Ramos (cell line): ENCODE measurements around the gene TBX19.

Source experiments
- in situ Hi-C: fragments of 300-500 bp; cut with MboI; formaldehyde crosslinking; loops from one replicate; pipeline ENCODE4 v1.14.3; 2022; ENCODE audit warnings: low sequenced_read_pairs; ENCODE audit not compliant: unreplicated experiment

The TBX19 gene

DNA sequence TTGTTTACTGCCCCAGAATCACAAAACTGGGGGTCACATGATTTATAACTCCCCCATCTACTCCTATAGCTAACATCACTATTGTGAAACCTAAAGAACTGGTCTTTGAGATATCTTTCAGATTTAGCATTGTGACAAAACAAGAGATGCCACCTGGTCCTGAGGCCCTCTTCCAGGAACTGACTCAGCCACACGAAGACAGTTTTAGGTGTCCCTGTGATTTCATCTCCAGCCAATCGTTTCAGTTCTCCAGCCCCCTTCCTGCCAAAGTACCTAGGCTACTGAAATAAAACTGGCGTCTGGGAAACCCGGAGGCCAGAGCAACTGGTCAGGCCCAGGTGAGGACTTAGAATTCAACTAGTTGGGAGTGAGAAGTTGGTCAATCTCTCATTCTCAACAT is 36.6 kb downstream of the TBX19 start:
- in situ Hi-C loops: no loop called here

DNA sequence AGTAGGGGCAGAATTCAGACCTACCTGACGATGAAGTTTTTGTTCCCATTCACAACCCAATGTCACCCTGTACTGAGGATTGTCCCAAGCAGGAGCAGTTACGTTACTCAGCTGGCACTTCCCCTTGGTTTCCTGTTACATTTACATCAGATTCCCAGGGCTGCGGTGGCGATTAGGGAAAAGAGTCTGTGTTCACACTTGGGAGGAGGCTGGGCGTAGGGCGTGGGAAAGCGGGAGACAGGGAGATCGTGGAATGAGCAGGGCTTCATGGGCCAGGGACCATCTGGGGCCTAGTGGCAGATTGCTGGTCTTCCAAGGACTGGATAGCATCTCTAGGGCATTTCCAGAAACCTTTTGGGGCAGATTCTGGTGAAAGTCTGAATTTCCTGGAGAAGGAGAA is 39.0 kb downstream of the TBX19 start:
- in situ Hi-C loops: no loop called here

GRCh38 chr1:168320149-168320548 is 39.5 kb downstream of the TBX19 start:
- in situ Hi-C loops: no loop called here

GRCh38 chr1:168320800-168321450 is 40.2 kb downstream of the TBX19 start:
- in situ Hi-C loops: no loop called here

DNA sequence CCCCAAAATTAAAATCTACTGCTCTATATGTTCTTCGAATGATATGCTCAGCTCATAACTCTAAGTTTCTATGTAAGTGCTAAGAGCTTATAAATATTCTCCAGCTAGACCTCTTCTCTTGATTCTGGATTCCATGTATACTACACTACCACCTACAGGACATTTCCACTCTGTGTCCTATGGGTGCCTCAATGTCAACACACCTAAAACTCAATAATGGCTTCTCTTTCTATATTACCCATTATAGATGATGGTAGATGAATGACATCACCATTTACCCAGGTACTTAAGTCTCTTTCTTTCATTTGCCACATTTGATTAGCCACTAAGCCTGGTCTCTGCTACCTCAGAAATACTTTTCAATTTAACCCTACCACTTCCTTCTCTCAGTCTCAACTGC is 41.3 kb downstream of the TBX19 start:
- in situ Hi-C loops: no loop called here

DNA sequence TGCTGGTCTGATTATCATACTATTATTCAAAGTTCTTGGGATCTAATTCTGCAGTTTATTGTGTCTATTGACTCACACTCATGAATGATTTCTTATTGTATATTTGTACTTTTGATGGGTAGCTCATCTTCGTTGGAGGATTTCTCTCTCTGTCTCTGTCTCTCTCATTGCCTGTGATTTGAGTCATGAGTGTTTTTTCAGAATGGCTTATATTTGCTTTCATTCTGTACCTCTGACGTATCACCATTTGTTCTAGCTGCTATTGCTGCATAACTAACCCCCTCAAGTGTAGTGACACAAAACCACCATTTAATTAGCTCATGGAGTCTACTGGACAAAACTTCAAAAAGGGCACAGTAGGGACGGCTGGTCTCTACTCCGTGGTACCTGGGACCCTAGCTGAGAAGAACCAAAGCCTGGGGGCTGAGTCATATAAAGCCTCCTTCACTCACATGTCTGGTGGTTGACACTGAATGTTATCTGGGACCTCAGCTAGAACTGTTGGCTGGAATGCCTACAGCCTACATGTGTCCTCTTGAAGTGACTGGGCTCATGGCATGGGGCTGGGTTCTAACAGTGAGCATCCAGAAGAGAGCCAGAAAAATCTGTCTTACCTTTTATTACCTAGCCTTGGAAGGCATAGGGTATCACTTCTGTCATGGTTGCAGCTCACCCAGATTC is 44.2 kb downstream of the TBX19 start:
- in situ Hi-C loops: no loop called here

- in situ Hi-C loops: no loop called here
Measured at GRCh38 chr1:168328731-168329364, 48.2 kb downstream of the TBX19 start.

GRCh38 chr1:168330285-168330684 is 49.6 kb downstream of the TBX19 start:
- in situ Hi-C loops: no loop called here

DNA sequence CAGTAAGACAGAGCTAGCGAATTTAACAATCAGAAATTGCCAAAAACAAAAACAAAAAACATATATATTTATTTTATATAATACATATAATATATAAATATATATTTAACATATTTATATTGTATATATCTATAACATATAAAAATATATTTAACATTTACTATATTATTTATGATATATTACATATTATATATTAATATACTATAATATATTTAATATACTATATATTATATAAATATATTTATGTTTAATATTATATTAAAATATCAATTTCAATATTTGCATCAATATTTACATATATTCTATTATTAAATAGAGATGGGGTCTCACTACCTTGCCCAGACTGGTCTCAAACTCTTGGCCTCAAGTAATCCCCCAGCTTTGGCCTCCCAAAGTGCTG is 50.9 kb downstream of the TBX19 start:
- in situ Hi-C loops: no loop called here

DNA sequence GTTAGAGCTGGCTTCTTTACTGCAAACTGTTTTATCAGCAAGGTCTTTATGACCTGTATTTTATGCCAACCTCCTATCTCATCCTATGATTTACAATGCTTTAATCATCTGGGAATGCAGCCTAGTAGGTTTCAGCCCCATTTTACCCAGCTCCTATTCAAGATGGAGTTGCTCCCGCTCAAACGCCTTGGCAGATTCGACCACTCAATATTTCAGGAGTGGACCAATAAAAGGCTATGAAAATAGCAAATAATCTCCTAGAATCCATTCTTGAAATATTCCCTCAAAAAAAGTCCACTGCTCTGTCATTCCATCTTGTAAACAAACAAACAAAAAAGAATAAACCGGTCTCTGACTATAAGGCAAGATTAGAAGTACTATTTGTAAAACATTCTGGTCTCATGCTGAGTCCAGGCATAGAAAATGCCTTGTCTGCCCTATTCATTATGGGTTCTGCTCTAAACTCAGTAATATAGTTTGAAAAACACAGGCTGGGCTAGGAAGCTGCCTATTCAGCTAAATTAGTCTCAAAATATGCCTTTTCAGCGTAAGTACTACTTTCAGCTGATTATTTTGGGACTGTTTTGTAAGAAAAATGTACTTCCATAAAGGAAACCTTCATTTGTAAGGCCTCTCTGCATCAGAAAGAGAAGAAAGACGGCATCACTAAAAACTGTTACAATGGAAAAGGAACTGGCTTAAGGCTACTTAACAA is 53.0 kb downstream of the TBX19 start:
- in situ Hi-C loops: no loop called here

DNA sequence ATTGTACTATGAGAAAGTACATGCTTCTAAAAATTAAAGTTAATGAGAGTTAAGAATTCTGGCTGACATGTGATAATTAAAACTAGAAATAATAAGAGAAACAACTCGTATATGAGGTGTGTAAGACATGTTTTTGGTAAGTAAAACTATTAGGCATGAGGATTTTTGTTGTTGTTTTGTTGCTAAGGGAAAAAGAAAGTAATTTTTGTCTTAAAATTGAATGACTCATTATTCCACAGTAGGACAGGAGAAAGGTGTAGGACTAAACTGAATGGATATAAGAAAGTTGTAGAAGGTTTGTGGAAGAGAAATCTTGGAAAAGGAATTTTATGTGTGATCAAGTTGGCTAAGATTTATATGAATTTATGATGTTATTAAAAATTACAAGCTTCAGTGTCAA is 54.8 kb downstream of the TBX19 start:
- in situ Hi-C loops: no loop called here

DNA sequence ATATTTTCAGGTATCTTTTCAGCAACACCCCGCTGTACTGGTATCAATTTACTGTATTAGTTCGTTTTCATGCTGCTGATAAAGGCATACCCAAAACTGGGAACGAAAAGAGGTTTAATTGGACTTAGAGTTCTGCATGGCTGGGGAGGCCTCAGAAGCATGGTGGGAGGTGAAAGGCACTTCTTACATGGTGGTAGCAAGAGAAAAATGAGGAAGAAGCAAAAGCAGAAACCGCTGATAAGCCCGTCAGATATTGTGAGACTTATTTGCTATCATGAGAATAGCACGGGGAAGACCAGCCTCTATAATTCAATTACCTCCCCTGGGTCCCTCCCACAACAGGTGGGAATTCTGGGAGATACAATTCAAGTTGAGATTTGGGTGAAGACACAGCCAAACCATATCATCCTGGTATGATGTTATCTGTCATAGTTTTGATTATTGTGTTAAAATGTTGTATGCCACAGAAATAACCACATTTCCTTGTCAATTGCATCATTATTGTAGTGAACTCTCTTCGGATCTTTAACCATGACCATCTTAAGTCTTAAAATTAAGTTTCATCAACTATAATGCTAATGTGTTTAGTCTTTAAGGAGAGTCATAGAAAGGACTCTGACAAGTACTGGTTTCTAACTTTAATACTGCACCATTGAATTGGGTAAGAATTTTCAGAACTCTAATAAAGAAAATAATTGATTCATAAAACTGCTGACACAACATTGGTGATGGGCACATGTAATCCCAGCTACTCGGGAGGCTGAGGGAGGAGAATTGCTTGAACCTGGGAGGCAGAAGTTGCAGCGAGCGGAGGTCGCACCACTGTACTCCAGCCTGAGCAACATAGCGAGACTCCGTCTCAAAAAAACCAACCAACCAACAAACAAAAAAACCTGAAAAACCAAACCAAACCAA is 58.2 kb downstream of the TBX19 start:
- in situ Hi-C loops: no loop called here

DNA sequence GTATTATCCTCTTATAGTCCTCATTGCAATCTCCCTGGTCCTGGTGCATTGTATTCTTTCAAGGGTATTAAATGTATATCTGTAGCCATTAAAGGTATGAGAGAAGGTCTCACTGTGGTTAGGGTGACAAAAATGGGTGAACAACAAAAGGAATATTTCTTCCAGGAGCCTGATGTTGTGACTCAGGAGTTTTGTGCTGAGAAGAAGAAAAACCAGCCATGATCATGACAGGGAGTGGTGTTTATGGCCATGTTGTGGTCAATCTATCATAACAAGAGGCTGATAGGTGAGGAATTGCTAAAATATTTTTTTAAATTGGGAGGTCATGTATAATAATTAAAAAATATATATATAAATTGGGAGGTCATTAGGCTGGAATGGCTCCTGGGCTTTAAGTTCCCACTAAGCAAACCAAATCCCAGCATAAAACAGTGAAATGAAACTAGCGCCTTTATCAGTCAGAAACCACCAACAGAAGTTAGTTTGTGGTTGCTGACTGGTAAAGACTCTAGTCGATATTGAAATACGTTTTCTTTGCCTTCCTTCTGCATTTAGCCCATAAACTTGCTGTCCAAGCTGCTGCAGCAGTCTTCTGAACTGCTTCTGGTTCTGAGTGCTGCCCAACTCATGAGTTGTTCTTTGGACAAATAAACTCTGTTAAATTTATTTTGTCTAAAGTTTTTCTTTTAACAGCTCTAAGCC is 60.3 kb downstream of the TBX19 start:
- in situ Hi-C loops: no loop called here

GRCh38 chr1:168341483-168341975 is 60.9 kb downstream of the TBX19 start:
- in situ Hi-C loops: no loop called here

GRCh38 chr1:168342572-168343280 is 62.0 kb downstream of the TBX19 start:
- in situ Hi-C loops: no loop called here

DNA sequence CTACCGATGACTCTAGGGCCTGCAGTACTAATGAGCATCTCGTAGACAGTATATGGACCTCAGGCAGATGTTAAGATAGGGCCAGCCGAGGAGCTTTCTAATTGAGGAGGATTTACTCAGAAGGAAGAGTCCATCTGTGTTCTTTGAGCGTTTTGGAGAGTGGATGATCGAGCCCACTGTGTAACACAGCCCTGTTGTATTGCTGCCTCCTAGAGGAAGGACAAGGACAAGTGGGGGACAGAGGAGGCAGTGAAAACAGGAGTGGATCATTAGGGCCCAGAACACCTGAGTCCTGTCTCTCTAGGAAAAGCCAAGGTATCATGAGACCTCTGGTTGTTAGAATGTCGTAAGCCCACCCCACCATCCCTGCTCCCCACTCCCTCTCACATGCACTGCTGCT is 62.9 kb downstream of the TBX19 start:
- in situ Hi-C loops: no loop called here

DNA sequence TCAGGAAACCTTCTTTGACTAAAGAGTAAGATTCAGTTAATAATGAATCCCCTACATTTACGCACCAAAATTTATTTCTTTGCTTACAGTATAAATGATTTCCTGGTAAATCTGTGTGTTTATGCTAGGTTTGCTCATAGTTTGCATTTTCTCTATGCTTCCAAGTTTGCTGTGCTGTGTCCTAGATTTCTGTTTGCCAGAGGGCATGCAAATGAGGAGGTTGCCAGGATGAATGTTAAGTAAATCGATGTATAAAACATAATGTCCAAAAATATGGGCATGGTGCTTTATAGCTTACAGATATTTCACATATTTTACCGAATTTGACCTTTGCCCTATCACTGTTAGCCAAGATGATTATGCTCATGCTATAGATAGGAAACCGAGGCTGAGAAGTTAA is 63.8 kb downstream of the TBX19 start:
- in situ Hi-C loops: no loop called here

DNA sequence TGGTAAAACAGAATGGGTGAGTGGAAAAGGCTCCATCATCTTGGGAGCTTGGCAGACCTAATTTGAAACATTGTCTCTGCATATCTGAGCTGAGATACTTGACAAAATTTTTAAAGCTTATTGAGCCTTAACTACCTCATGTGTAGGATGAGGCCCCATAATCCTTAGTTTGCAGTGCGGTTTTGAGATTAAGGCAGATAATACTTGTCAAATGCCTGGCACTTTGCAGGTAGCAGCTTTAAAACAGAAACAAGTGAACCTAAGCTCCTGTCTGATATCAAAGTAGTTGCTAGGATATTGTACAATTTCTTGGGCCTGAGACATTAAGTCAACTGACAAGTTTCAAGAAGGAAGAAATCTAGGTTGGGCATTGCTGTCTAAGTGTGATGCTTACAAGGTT is 65.3 kb downstream of the TBX19 start:
- in situ Hi-C loops: no loop called here

- in situ Hi-C loops: no loop called here
Measured at GRCh38 chr1:168347630-168348029, 67.0 kb downstream of the TBX19 start.
